GM12878 (cell line): ENCODE results near the gene ACSL4. TPM values are rescaled to one million over a fixed set of nuclear protein-coding genes. Genes with fewer than 3 reads are reported as not detected.

Source experiments
- ATAC-seq: fragments of 200-7000 bp; cut with Tn5 transposase; 3 replicates; pipeline ENCODE4 v1.9.1; 2020; ENCODE audit warnings: mild to moderate bottlenecking, moderate library complexity
- BruUV-seq: library from RNA; stranded (reverse); fragments of 400-500 nt; replicated peaks from 2 replicates; lab custom pipeline; 2021; lab: Mats Ljungman, UMichigan
- CTCF ChIA-PET: fragments of 300-600 bp; sonication (Branson Sonifier 250); formaldehyde crosslinking; extraction: SDS; loops from one replicate; lab custom pipeline; 2021; ENCODE audit warnings: inconsistent platforms; lab: Yijun Ruan, JAX
- POLR2A ChIA-PET: fragments of 350-600 bp; formaldehyde crosslinking; extraction: SDS; loops from one replicate; lab custom pipeline; 2021; ENCODE audit warnings: inconsistent platforms; lab: Charles Lee
- RAD21 ChIA-PET: fragments of 300-600 bp; sonication (Branson Sonifier 250); formaldehyde crosslinking; loops from one replicate; lab custom pipeline; 2023; ENCODE audit warnings: antibody characterized with exemption; ENCODE audit not compliant: unreplicated experiment; lab: Charles Lee
- SMC1A ChIA-PET: fragments of 300-600 bp; sonication (Branson Sonifier 250); formaldehyde crosslinking; loops from one replicate; lab custom pipeline; 2023; ENCODE audit not compliant: unreplicated experiment, uncharacterized antibody; lab: Charles Lee
- DNase-seq: peaks from one replicate; pipeline ENCODE4 v3.0.0-alpha.2; 2011; ENCODE audit warnings: low read depth, low spot score
- FAIRE-seq: peaks from 3 replicates; lab custom pipeline; 2011; peaks lifted over from hg19 to GRCh38; lab: Jason Lieb, UNC
- H2AFZ ChIP-seq: 2 replicates; pipeline ENCODE4 v1.6.0; 2011; ENCODE audit warnings: low read depth, low read length, control low read depth; ENCODE audit not compliant: control insufficient read depth
- H3K27ac ChIP-seq: 2 replicates; pipeline ENCODE4 v1.5.1; 2011; ENCODE audit warnings: control low read depth; ENCODE audit not compliant: control insufficient read depth, insufficient read depth
- H3K27me3 ChIP-seq, 2 experiments: replicated peaks in 1 of 2; 2 replicates each; pipeline versions ENCODE4 v1.6.0 to v1.6.1; 2011; ENCODE audit warnings: low read length in 1 of 2; ENCODE audit not compliant: control insufficient read depth in 2 of 2, insufficient read depth in 2 of 2
- H3K36me3 ChIP-seq, 2 experiments: 2 replicates each; pipeline ENCODE4 v1.5.1; 2011; ENCODE audit warnings: low read length in 1 of 2; ENCODE audit not compliant: control insufficient read depth in 2 of 2, insufficient read depth in 2 of 2
- H3K4me1 ChIP-seq: 2 replicates; pipeline ENCODE4 v1.6.1; 2011; ENCODE audit warnings: mild to moderate bottlenecking, low read length, moderate library complexity, mixed read lengths; ENCODE audit not compliant: control insufficient read depth, insufficient read depth
- H3K4me2 ChIP-seq: 2 replicates; pipeline ENCODE4 v1.6.0; 2011; ENCODE audit warnings: control low read depth; ENCODE audit not compliant: control insufficient read depth, insufficient read depth
- H3K4me3 ChIP-seq: fragments of 200-600 bp; sonication (generic); 2 replicates; pipeline ENCODE4 v1.5.1; 2016
- H3K79me2 ChIP-seq: 2 replicates; pipeline ENCODE4 v1.6.0; 2011; ENCODE audit warnings: low read length; ENCODE audit not compliant: control insufficient read depth, insufficient read depth
- H3K9ac ChIP-seq: 2 replicates; pipeline ENCODE4 v1.8.0; 2011; ENCODE audit warnings: low read length, control low read depth, mixed read lengths; ENCODE audit not compliant: control insufficient read depth, insufficient read depth
- H3K9me3 ChIP-seq: replicated peaks from 3 replicates; pipeline ENCODE4 v1.5.1; 2011; ENCODE audit warnings: mild to moderate bottlenecking, low read length; ENCODE audit not compliant: control insufficient read depth, insufficient read depth
- H4K20me1 ChIP-seq: 2 replicates; pipeline ENCODE4 v1.6.0; 2011; ENCODE audit not compliant: control insufficient read depth, insufficient read depth
- BCLAF1 ChIP-seq: fragments of 450-650 bp; IDR thresholded peaks from 2 replicates; pipeline ENCODE4 v1.6.1; 2017; ENCODE audit warnings: antibody characterized with exemption, mild to moderate bottlenecking, moderate library complexity
- ETV6 ChIP-seq, 2 experiments: fragments of 450-650 bp in 1 of 2; IDR thresholded peaks in 1 of 2; conservative IDR thresholded peaks in 1 of 2; 2 replicates each; pipeline ENCODE4 v1.6.1; 2014; ENCODE audit warnings: antibody characterized with exemption in 1 of 2, borderline replicate concordance in 1 of 2, low read depth in 1 of 2, mild to moderate bottlenecking in 1 of 2, moderate library complexity in 1 of 2
- MAX ChIP-seq: IDR thresholded peaks from 2 replicates; pipeline ENCODE4 v1.6.1; 2012; ENCODE audit warnings: low read depth, low read length, improper control_type of control experiment
- MTA2 ChIP-seq: fragments of 450-650 bp; IDR thresholded peaks from 2 replicates; pipeline ENCODE4 v1.6.1; 2016; ENCODE audit warnings: low read depth, mild to moderate bottlenecking, moderate library complexity
- RAD51 ChIP-seq: fragments of 450-650 bp; IDR thresholded peaks from 2 replicates; pipeline ENCODE4 v1.6.1; 2016; ENCODE audit warnings: moderate library complexity, mild to moderate bottlenecking, inconsistent platforms
- USF2 ChIP-seq: IDR thresholded peaks from 2 replicates; pipeline ENCODE4 v1.6.1; 2011; ENCODE audit warnings: low read depth, low read length, improper control_type of control experiment, borderline replicate concordance
- WGBS: methylation state at CpG from one replicate; pipeline ENCODE4 v1.1.6; 2016; ENCODE audit warnings: low lambda C conversion rate; ENCODE audit not compliant: insufficient replicate concordance, insufficient coverage; ENCODE audit errors: missing lambda C conversion rate; 5-methylcytosine and 5-hydroxymethylcytosine counted together
- in situ Hi-C: fragments of 300-500 bp; cut with MboI; formaldehyde crosslinking; loops from 9 replicates; pipeline ENCODE4 v1.14.3; 2018; ENCODE audit warnings: mixed read lengths
- intact Hi-C: fragments of 100-400 bp; cut with micrococcal nuclease; formaldehyde crosslinking; loops from one replicate; pipeline ENCODE4 v1.14.2; 2022; ENCODE audit not compliant: unreplicated experiment
- polyA plus RNA-seq, 11 experiments: library from polyadenylated mRNA; depleted of rRNA in 4 of 11; unstranded in 6 of 11; stranded (reverse) in 5 of 11; fragments of >200 nt; fragmentation: Nextera tagmentation in 4 of 11; fragmentation: Illumina TruSeq in 1 of 11; extraction: Ambion mirVana in 4 of 11; extraction: Trizol in 1 of 11; gene quantifications; 1 replicate in 1 of 11; 2 replicates in 10 of 11; pipeline versions ENCODE4 v1.2.1 to v1.2.3, GENCODE V29; 2011 to 2016; ENCODE audit warnings: inconsistent platforms in 2 of 11, missing spikeins in 2 of 11, low read depth in 1 of 11
- total RNA-seq, 4 experiments: library from RNA; depleted of rRNA in 3 of 4; stranded (reverse); fragments of >200 nt in 3 of 4; fragmentation: Illumina TruSeq in 1 of 4; extraction: Trizol in 1 of 4; gene quantifications; 2 replicates each; pipeline versions ENCODE4 v1.2.1 to v1.2.3, GENCODE V29; 2013 to 2021

The ACSL4 gene
- total and polyA plus RNA-seq, 10 of the 15 experiments (the other 5 are each of a cell fraction or from before 2014, with no cell fraction given): 20.7 to 66.6 (median 45.4) TPM

GRCh38 chrX:109747681-109748080, 14.6 kb upstream of the ACSL4 start:
- CTCF ChIA-PET: no interaction called here
- intact Hi-C loops (no loop called here), in situ Hi-C loops (no loop called here)
- no peak for ATAC-seq
- TF ChIP-seq RAD51: no peak
- no peak for TF ChIP-seq MTA2
- TF ChIP-seq BCLAF1: no peak
- no peak for TF ChIP-seq USF2
- TF ChIP-seq ETV6 (conservative IDR thresholded peaks at IDR 0.05 in 1 of 2, IDR thresholded peaks at IDR 0.05 in 1 of 2; ENCODE audit: borderline replicate concordance in 1 of 2, low read depth in 1 of 2): no peak
- no peak for TF ChIP-seq MAX
- no peaks in the 10 kb centered on the region for H4K20me1 ChIP-seq
- no peaks in the 10 kb centered on the region for H3K4me1 ChIP-seq
- H2AFZ ChIP-seq: no peak overlapping the region
- H3K27me3 ChIP-seq: no peaks in the 10 kb centered on the region
- H3K27ac ChIP-seq: no peak overlapping the region
- no peak for FAIRE-seq
- H3K9ac ChIP-seq: no peak overlapping the region
- H3K9me3 ChIP-seq: no peaks in the 10 kb centered on the region
- POLR2A ChIA-PET: no interaction called here
- no peak overlapping the region for H3K4me3 ChIP-seq
- SMC1A ChIA-PET: interaction anchor here (0.6 kb wide), 1 partner anchor 9 kb away, joined by 3 read pairs; no protein-coding TSS in a partner anchor
- H3K36me3 ChIP-seq: no peaks in the 10 kb centered on the region
- DNase-seq: no peak
- no peaks in the 10 kb centered on the region for H3K79me2 ChIP-seq
- 49% methylated on average over 9 of the region's 9 CpGs for WGBS
- no peak overlapping the region for H3K4me2 ChIP-seq
- no TSS peak for BruUV-seq
- RAD21 ChIA-PET: no interaction called here
